Measurements from ENCODE around the gene NLRC5. TPM values are rescaled to one million over a fixed set of nuclear protein-coding genes. Genes with fewer than 3 reads are reported as not detected.
"Not testable (repeated sequence)": the region's sequence is repeated elsewhere in the genome, so short reads cannot be mapped to it uniquely, and the experiment has no call there.

Gene NLRC5
- total RNA-seq, 1 donor from 2014 or later = 1.7 TPM

DNA sequence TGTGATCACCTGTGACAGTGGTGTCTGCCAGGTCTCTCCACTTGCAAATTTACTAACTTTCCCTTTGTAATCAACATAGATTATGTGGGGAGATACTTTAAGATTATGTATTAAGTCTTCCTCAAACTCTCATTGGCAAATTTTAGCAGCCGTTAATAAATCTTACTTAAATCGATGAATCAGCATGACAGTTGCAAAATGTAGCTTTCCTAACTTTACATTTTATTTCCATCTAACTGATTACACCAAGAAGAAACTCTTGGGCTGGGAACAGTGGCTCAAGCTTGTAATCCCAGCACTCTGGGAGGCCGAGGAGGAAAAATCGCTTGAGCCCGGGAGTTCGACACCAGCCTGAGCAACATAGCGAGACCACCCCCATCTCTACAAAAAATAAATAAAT, 79.7 kb downstream of the NLRC5 start:
- Mint-ChIP-seq H3K27me3 (peaks cover 6% of the 10 kb centered on the region), H3K4me1 (ENCODE audit: unreplicated experiment) (peaks cover 13% of the 10 kb centered on the region), H3K4me3 (no peak overlapping the region), H3K27ac (no peak overlapping the region), H3K9me3 (no peaks in the 10 kb centered on the region), H3K36me3 (no peaks in the 10 kb centered on the region)
- TF ChIP-seq, protein P1, sequence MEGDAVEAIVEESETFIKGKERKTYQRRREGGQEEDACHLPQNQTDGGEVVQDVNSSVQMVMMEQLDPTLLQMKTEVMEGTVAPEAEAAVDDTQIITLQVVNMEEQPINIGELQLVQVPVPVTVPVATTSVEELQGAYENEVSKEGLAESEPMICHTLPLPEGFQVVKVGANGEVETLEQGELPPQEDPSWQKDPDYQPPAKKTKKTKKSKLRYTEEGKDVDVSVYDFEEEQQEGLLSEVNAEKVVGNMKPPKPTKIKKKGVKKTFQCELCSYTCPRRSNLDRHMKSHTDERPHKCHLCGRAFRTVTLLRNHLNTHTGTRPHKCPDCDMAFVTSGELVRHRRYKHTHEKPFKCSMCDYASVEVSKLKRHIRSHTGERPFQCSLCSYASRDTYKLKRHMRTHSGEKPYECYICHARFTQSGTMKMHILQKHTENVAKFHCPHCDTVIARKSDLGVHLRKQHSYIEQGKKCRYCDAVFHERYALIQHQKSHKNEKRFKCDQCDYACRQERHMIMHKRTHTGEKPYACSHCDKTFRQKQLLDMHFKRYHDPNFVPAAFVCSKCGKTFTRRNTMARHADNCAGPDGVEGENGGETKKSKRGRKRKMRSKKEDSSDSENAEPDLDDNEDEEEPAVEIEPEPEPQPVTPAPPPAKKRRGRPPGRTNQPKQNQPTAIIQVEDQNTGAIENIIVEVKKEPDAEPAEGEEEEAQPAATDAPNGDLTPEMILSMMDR (conservative IDR thresholded peaks at IDR 0.05) = no peak
- DNase-seq (ENCODE audit: extremely low spot score, unreplicated experiment) = no peak

DNA sequence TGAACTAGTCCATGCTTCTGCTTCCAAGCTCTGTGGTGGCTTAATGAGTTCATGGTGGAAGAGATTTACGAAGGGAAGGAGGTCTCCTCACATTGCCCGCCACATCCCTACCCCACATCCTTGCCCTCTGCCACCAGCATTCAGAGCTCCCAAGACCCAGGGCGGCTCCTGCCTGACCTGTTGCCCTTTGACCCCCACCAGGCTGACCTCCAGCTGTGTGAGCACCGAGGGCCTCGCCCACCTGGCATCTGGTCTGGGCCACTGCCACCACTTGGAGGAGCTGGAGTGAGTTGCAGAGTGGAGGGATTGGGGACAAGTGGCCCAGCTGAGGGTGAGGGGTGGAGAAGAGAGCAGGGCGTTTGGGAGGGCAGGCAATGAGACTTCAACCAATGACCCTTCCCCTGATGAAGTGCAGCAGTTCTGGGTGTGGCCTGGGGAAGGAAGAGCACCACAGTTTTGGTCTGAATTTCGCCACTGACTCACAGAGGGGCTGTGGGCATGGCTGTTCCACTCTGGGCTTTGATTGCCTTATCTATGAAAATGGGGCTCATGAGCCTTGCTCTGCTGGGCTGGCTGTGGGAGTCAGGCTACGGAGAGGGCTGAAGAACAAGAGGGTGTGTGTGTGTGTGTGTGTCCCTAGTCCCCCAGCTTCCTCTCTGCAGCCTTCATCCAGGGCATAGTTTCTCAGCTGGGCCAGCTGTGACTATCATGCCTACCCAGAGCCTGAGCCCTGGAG, 80.4 kb downstream of the NLRC5 start:
- H3K4me3 Mint-ChIP-seq = no peak overlapping the region
- peaks cover 13% of the 10 kb centered on the region for H3K4me1 Mint-ChIP-seq (ENCODE audit: unreplicated experiment)
- DNase-seq (ENCODE audit: extremely low spot score, unreplicated experiment) = no peak
- H3K27ac Mint-ChIP-seq = no peak overlapping the region
- H3K27me3 Mint-ChIP-seq = peaks cover 6% of the 10 kb centered on the region
- no peaks in the 10 kb centered on the region for H3K36me3 Mint-ChIP-seq
- H3K9me3 Mint-ChIP-seq = no peaks in the 10 kb centered on the region
- TF ChIP-seq, protein P1 (conservative IDR thresholded peaks at IDR 0.05) = no peak

DNA sequence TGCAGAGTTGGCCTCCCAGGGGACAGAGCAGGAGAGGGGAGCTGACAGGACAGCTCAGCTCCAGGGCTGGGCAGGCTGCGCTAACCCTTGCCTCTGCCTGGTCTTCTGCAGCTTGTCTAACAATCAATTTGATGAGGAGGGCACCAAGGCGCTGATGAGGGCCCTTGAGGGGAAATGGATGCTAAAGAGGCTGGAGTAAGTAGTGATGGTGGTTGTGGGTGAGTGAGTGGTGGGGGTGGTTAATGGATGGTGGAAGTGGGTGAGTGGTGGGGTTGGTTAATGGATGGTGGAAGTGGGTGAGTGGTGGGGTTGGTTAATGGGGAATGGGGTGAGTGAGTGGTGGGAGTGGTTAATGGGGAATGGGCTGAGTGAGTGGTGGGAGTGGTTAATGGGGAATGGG, 81.1 kb downstream of the NLRC5 start:
- H3K4me1 Mint-ChIP-seq (ENCODE audit: unreplicated experiment) = peaks cover 13% of the 10 kb centered on the region
- no peaks in the 10 kb centered on the region for H3K36me3 Mint-ChIP-seq
- H3K9me3 Mint-ChIP-seq = no peaks in the 10 kb centered on the region
- no peak for DNase-seq (ENCODE audit: extremely low spot score, unreplicated experiment)
- peaks cover 6% of the 10 kb centered on the region for H3K27me3 Mint-ChIP-seq
- H3K4me3 Mint-ChIP-seq = no peak overlapping the region
- H3K27ac Mint-ChIP-seq = no peak overlapping the region
- TF ChIP-seq, protein P1 (conservative IDR thresholded peaks at IDR 0.05) = no peak

DNA sequence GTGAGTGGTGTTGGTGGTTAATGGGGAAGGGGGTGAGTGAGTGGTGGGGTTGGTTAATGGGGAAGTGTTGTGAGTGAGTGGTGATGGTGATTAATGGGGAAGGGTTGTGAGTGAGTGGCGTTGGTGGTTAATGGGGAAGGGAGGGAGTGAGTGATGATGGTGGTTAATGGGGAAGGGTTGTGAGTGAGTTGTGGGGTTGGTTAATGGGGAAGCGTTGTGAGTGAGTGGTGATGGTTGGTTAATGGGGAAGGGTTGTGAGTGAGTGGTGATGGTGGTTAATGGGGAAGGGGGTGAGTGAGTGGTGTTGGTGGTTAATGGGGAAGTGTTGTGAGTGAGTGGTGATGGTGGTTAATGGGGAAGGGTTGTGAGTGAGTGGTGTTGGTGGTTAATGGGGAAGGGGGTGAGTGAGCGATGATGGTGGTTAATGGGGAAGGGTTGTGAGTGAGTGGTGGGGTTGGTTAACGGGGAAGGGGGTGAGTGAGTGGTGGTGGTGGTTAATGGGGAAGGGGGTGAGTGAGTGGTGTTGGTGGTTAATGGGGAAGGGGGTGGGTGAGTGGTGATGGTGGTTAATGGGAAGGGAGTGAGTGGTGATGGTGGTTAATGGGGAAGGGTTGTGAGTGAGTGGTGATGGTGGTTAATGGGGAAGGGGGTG, 81.8 kb downstream of the NLRC5 start:
- not testable (repeated sequence) for H3K27me3 Mint-ChIP-seq; H3K36me3 Mint-ChIP-seq; H3K4me3 Mint-ChIP-seq; H3K27ac Mint-ChIP-seq; DNase-seq (ENCODE audit: extremely low spot score, unreplicated experiment); H3K9me3 Mint-ChIP-seq
- peaks cover 13% of the 10 kb centered on the region for H3K4me1 Mint-ChIP-seq (ENCODE audit: unreplicated experiment)

GRCh38 chr16:57071831-57072582, 82.7 kb downstream of the NLRC5 start:
- Mint-ChIP-seq H3K27ac (peak overlapping the region; percentile 60), H3K4me3 (no peak overlapping the region)
- TF ChIP-seq, protein P1 (conservative IDR thresholded peaks at IDR 0.05) = no peak

More at GRCh38 chr16:57071831-57072582, 82.7 kb downstream of the NLRC5 start:
- Mint-ChIP-seq H3K4me1 (ENCODE audit: unreplicated experiment) (peaks cover 13% of the 10 kb centered on the region), H3K36me3 (no peaks in the 10 kb centered on the region), H3K27me3 (peaks cover 6% of the 10 kb centered on the region), H3K9me3 (no peaks in the 10 kb centered on the region)
- no peak for DNase-seq (ENCODE audit: extremely low spot score, unreplicated experiment)
